CD14-positive monocyte (primary cell): ENCODE results near the gene PLXND1. TPM values are rescaled to one million over a fixed set of nuclear protein-coding genes. Genes with fewer than 3 reads are reported as not detected.

Experiments
- DNase-seq, 3 donors: peaks; one replicate each; pipeline ENCODE4 v3.0.0-alpha.2; 2011 to 2022
- H2AFZ ChIP-seq: 2 replicates; pipeline ENCODE4 v1.6.0; 2012; ENCODE audit warnings: mild to moderate bottlenecking, low read depth, low read length, inconsistent platforms; ENCODE audit not compliant: insufficient read depth, poor library complexity, severe bottlenecking
- H3K27ac ChIP-seq, 2 donors: 1 replicate in 1 of 2; 2 replicates in 1 of 2; pipeline ENCODE4 v1.5.1; 2012 to 2013; ENCODE audit warnings: low read length in 2 of 2, control low read depth in 1 of 2, inconsistent platforms in 1 of 2, low read depth in 1 of 2, mild to moderate bottlenecking in 1 of 2
- H3K27me3 ChIP-seq, 2 donors: one replicate each; pipeline versions ENCODE4 v1.6.0 to v1.6.1; 2011 to 2013; ENCODE audit warnings: low read length in 2 of 2; ENCODE audit not compliant: control insufficient read depth in 2 of 2, insufficient read depth in 2 of 2
- H3K36me3 ChIP-seq, 2 donors: replicated peaks in 1 of 2; 1 replicate in 1 of 2; 2 replicates in 1 of 2; pipeline versions ENCODE4 v1.5.1 to v1.6.1; 2012 to 2013; ENCODE audit warnings: low read length in 2 of 2, control low read depth in 1 of 2, inconsistent platforms in 1 of 2, mild to moderate bottlenecking in 1 of 2; ENCODE audit not compliant: insufficient read depth in 2 of 2, control insufficient read depth in 1 of 2
- H3K4me1 ChIP-seq, 2 donors: 1 replicate in 1 of 2; 2 replicates in 1 of 2; pipeline versions ENCODE4 v1.5.1 to v1.6.1; 2012 to 2013; ENCODE audit warnings: low read length in 2 of 2, control low read depth in 1 of 2, inconsistent platforms in 1 of 2, mild to moderate bottlenecking in 1 of 2, moderate library complexity in 1 of 2; ENCODE audit not compliant: insufficient read depth in 2 of 2, control insufficient read depth in 1 of 2
- H3K4me2 ChIP-seq: replicated peaks from 2 replicates; pipeline ENCODE3; 2012; ENCODE audit warnings: low read length, moderate library complexity, mild to moderate bottlenecking; ENCODE audit not compliant: poor library complexity, severe bottlenecking; ENCODE audit errors: extremely low read depth
- H3K4me3 ChIP-seq, 3 experiments: fragments of 200-600 bp in 1 of 3; sonication (generic) in 1 of 3; replicated peaks in 1 of 3; 1 replicate in 2 of 3; 2 replicates in 1 of 3; pipeline ENCODE4 v1.5.1; 2011 to 2013; ENCODE audit warnings: low read length in 3 of 3, mild to moderate bottlenecking in 3 of 3, control low read depth in 2 of 3, low read depth in 2 of 3, inconsistent platforms in 1 of 3, moderate library complexity in 1 of 3
- H3K79me2 ChIP-seq: 2 replicates; pipeline ENCODE4 v1.6.0; 2012; ENCODE audit warnings: mild to moderate bottlenecking, control low read depth, inconsistent platforms, low read length, moderate library complexity; ENCODE audit not compliant: insufficient read depth
- H3K9ac ChIP-seq: 2 replicates; pipeline ENCODE4 v1.6.0; 2017; ENCODE audit warnings: low read length, mild to moderate bottlenecking; ENCODE audit not compliant: insufficient read depth, poor library complexity, severe bottlenecking
- H3K9me3 ChIP-seq, 2 donors: replicated peaks in 1 of 2; 1 replicate in 1 of 2; 2 replicates in 1 of 2; pipeline versions ENCODE4 v1.5.1 to v1.6.1; 2012 to 2013; ENCODE audit warnings: low read length in 2 of 2, control low read depth in 1 of 2; ENCODE audit not compliant: control insufficient read depth in 1 of 2, insufficient read depth in 1 of 2
- H4K20me1 ChIP-seq: 2 replicates; pipeline ENCODE4 v1.6.0; 2012; ENCODE audit warnings: mild to moderate bottlenecking, low read length, control low read depth, moderate library complexity; ENCODE audit not compliant: insufficient read depth
- H3K27ac Mint-ChIP-seq, 7 donors: one replicate each; pipeline ENCODE4 v1.8.0; 2020; ENCODE audit warnings: mild to moderate bottlenecking in 7 of 7, mixed read lengths in 7 of 7, moderate library complexity in 6 of 7, inconsistent platforms in 2 of 7
- H3K27me3 Mint-ChIP-seq, 3 donors: one replicate each; pipeline ENCODE4 v1.8.0; 2021 to 2022; ENCODE audit warnings: low read depth in 3 of 3, mild to moderate bottlenecking in 3 of 3, mixed read lengths in 3 of 3, moderate library complexity in 3 of 3, inconsistent platforms in 1 of 3
- H3K36me3 Mint-ChIP-seq, 2 donors: one replicate each; pipeline ENCODE4 v1.8.0; 2020; ENCODE audit warnings: mixed read lengths in 2 of 2, inconsistent platforms in 1 of 2, mild to moderate bottlenecking in 1 of 2
- H3K4me1 Mint-ChIP-seq: one replicate; pipeline ENCODE4 v1.8.0; 2020; ENCODE audit warnings: mild to moderate bottlenecking, mixed read lengths
- H3K4me3 Mint-ChIP-seq, 2 donors: one replicate each; pipeline ENCODE4 v1.8.0; 2020; ENCODE audit warnings: mild to moderate bottlenecking in 2 of 2, mixed read lengths in 2 of 2, moderate library complexity in 1 of 2
- H3K9me3 Mint-ChIP-seq, 7 donors: one replicate each; pipeline ENCODE4 v1.8.0; 2020 to 2022; ENCODE audit warnings: mixed read lengths in 7 of 7, mild to moderate bottlenecking in 6 of 7, moderate library complexity in 6 of 7, inconsistent platforms in 2 of 7
- CTCF ChIP-seq: fragments of 200-600 bp; IDR thresholded peaks from one replicate; pipeline ENCODE4 v1.8.0; 2022; ENCODE audit warnings: antibody characterized with exemption, mild to moderate bottlenecking
- WGBS: methylation state at CpG from one replicate; pipeline ENCODE4 v1.1.5; 2013; ENCODE audit warnings: missing lambda C conversion rate; ENCODE audit not compliant: insufficient coverage; 5-methylcytosine and 5-hydroxymethylcytosine counted together
- intact Hi-C, 2 donors: fragments of 100-400 bp; cut with micrococcal nuclease; formaldehyde crosslinking; loops; one replicate each; pipeline versions ENCODE4 v1.15.0 to v1.15.1; 2023
- polyA plus RNA-seq, 3 donors: library from polyadenylated mRNA; depleted of rRNA in 1 of 3; unstranded in 2 of 3; stranded (reverse) in 1 of 3; fragments of 300-500 nt in 2 of 3; fragments of >200 nt in 1 of 3; fragmentation: Illumina TruSeq in 2 of 3; gene quantifications; 1 replicate in 2 of 3; 2 replicates in 1 of 3; pipeline ENCODE4 v1.2.3, GENCODE V29; 2012 to 2021

PLXND1 gene
- polyA plus RNA-seq, 3 donors = 7.1 to 170 (median 9.9) TPM

GRCh38 chr3:129618186-129618820 is 11.8 kb upstream of the PLXND1 start:
- Histone ChIP-seq H3K4me3 (peak overlapping the region in 1 of 3 experiments; percentile 64), H3K4me1 (peaks cover 80 to 84% of the 10 kb centered on the region in 2 donors), H3K36me3 (no peaks in the 10 kb centered on the region), H3K9ac (peak overlapping the region; percentile 2), H4K20me1 (no peaks in the 10 kb centered on the region), H2AFZ (peak overlapping the region; percentile 67), H3K27me3 (no peaks in the 10 kb centered on the region), H3K79me2 (no peaks in the 10 kb centered on the region), H3K4me2 (peak overlapping the region; percentile 67), H3K9me3 (no peaks in the 10 kb centered on the region), H3K27ac (peak overlapping the region; percentile 53 to 89)
- TF ChIP-seq CTCF = no peak
- intact Hi-C loops = loop anchor here (5.0 kb wide), 2 partner anchors 41 to 91 kb away; partner anchors contain the start of gene RHO (in 1 of the 2)
- no peaks in the 10 kb centered on the region for H3K9me3 Mint-ChIP-seq
- H3K4me1 Mint-ChIP-seq = peaks cover 73% of the 10 kb centered on the region
- H3K4me3 Mint-ChIP-seq = peak overlapping the region; percentile 73 to 89
- H3K27ac Mint-ChIP-seq = peak overlapping the region; percentile 85 to 98 (median 91)
- peak in 2 of 3 donors; percentile 48 to 67 for DNase-seq
- H3K27me3 Mint-ChIP-seq = peaks cover 0 to 2% (median 0%) of the 10 kb centered on the region in 3 donors
- 36% methylated on average over 9 of the region's 15 CpGs for WGBS
- H3K36me3 Mint-ChIP-seq = peaks cover 0 to 3% of the 10 kb centered on the region in 2 donors

GRCh38 chr3:129617381-129618185 is 11.1 kb upstream of the PLXND1 start:
- peak overlapping the region; percentile 47 for H3K9ac ChIP-seq
- peak overlapping the region in 1 of 2 donors; percentile 16 for H3K4me3 Mint-ChIP-seq
- TF ChIP-seq CTCF = no peak
- peak overlapping the region in 1 of 3 experiments; percentile 64 for H3K4me3 ChIP-seq
- H3K4me1 ChIP-seq = peaks cover 76 to 84% of the 10 kb centered on the region in 2 donors
- peak overlapping the region; percentile 92 to 98 (median 95) for H3K27ac Mint-ChIP-seq
- H3K9me3 ChIP-seq = no peaks in the 10 kb centered on the region
- intact Hi-C loops = loop anchor here (5.0 kb wide), 2 partner anchors 40 to 90 kb away; partner anchors contain the start of gene RHO (in 1 of the 2)
- 99% methylated on average over 9 of the region's 12 CpGs for WGBS
- H3K9me3 Mint-ChIP-seq = no peaks in the 10 kb centered on the region
- peaks cover 70% of the 10 kb centered on the region for H3K4me1 Mint-ChIP-seq
- peaks cover 0 to 3% of the 10 kb centered on the region in 2 donors for H3K36me3 Mint-ChIP-seq
- H4K20me1 ChIP-seq = no peaks in the 10 kb centered on the region
- peak overlapping the region; percentile 67 for H3K4me2 ChIP-seq
- DNase-seq = peak in 1 of 3 donors; percentile 5
- H3K27ac ChIP-seq = peak overlapping the region; percentile 80 to 89
- no peaks in the 10 kb centered on the region for H3K36me3 ChIP-seq
- H2AFZ ChIP-seq = no peak overlapping the region
- no peaks in the 10 kb centered on the region for H3K79me2 ChIP-seq
- H3K27me3 ChIP-seq = no peaks in the 10 kb centered on the region
- no peaks in the 10 kb centered on the region for H3K27me3 Mint-ChIP-seq
